Measurements from ENCODE around the gene FLOT1.

FLOT1 gene, protein sequence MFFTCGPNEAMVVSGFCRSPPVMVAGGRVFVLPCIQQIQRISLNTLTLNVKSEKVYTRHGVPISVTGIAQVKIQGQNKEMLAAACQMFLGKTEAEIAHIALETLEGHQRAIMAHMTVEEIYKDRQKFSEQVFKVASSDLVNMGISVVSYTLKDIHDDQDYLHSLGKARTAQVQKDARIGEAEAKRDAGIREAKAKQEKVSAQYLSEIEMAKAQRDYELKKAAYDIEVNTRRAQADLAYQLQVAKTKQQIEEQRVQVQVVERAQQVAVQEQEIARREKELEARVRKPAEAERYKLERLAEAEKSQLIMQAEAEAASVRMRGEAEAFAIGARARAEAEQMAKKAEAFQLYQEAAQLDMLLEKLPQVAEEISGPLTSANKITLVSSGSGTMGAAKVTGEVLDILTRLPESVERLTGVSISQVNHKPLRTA

DNA sequence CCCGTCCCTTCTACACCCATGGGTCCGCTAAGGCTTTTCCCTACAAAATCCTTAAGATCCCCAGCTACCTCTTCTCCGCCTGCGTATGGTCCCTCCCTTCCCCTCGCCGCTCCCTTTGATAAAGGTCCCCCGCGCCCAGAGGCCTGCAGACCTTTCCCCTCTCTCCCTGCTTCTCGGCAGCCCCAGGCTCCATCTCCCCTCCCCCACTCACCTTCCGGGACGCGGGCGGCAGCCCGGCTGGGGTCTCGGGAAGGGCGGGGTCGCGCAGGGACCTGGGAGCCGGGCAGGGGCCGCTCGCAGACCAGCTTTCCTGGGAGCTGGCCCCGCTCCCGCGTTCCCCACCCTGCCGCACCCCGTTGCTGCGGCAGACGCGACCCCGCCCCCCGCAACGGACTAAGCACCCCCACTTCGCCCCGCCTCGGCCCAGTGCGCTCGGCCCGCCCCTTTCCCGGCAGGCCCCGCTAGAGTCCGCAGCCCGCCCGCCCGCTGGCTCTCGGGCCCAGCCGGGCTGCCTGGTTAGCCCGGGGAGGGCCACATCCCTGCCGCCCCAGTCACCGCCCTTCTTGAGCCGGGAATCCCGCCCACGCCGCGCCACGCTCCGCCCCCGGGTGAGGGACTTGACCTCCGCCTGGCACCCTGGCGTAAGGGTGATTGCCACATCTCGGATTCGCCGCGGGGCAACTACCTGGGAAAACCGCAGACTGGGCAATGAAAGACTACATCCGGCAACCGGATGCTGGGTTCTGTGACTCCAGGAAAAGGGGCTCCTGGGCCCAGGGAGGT is at the start of gene FLOT1:
Gene FLOT1, minus strand, starts transcription at position 372 of the 783 bp plus-strand sequence. CDS start 498 bp downstream, outside the sequence.
- DNase-seq, result peak; percentile 61

DNA sequence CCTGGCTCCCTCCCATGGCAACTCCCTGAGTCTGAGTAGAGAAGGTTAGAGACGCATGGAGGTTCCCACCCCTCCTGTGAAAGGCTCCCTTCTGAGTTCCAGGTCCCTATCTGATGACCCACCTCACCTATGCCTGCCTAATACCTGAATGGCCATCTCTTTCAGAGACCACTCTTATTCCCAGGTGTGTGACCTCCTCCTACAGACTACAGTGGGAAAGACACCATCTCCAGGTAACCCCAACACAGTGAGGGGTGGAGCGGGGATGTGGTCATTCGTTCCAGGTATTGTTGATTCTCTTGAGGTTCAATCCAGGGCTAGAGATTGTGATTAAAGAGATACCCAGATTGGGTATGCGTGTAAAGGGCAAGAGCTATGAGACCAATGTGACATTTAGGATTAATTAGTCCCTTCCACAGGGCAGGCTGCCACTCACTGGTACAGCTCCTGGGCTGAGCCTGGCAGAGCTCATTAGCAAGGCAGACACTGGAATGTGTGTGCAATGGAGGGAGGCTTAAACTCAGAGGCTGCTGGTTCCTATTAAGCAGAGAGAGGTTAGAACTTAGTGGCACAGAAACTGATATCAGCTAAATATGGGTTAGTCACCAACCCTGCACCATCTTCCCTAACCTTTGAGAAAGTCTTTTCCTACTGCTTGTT is 48.4 kb upstream of the FLOT1 start:
- DNase-seq, result no peak

DNA sequence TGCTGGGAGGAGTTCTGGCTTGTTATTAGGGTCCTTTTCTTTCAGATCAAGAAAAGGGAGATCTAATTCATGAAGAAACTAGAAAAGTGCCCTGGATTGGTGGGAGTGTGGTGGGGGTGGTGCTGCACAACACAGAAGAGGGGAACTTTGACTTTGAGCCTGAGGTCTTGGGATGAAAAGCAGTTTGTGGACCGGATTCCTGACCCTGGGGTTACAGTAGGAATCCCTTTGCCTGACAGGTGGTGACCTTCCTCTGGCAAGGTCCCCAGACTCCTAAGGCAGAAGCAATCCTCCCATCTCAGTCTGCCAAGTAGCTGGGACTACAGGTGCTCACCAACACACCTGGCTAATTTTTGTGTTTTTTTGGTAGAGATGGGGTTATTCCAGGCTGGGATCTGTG is 47.1 kb upstream of the FLOT1 start:
- DNase-seq, result no peak

DNA sequence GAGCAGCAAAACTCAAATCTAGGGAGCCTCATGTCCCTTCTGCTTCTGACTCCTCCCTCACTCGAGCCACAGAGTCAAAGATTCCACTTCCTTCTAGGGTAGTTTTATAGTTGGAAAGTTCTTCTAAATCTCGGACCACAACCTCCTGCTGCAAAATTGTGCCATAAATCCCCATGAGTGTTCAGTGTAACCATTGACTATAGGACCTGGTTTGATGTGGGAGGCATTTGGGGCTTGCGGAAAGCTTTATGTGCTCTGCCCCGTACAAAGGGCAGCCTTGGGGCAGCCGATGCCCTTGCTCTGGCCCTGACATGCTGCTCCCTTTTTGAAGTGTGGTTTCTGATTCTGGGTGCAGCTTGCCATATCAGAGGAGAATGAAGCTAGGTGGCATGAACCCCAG is 45.5 kb upstream of the FLOT1 start:
- no peak for DNase-seq

DNA sequence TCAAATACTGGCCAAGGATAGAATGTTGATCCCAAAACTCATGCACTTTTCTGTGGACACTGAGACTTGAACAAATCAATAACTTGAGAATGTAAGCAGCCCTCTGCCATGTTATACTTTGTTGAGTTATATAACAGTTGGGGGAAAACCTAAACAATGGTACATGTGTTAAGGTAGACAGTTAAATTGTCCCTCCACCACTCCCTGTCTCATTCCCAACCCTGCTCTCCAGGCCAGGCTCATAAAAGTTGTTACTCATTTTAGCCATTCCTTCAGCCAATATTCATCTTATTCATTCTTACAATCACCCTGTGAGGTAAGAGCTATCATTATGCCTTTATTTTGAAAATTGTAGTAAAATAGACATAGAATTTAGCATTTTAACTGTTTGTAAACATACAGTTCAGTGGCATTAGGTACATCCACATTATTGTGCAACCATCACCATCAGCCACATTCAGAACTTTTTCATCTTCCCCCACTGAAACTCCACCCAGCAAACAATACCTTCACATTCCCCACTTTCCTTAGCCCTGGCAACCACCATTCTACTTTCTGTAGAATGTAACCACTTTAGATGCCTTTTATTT is 40.0 kb upstream of the FLOT1 start:
- no peak for DNase-seq

DNA sequence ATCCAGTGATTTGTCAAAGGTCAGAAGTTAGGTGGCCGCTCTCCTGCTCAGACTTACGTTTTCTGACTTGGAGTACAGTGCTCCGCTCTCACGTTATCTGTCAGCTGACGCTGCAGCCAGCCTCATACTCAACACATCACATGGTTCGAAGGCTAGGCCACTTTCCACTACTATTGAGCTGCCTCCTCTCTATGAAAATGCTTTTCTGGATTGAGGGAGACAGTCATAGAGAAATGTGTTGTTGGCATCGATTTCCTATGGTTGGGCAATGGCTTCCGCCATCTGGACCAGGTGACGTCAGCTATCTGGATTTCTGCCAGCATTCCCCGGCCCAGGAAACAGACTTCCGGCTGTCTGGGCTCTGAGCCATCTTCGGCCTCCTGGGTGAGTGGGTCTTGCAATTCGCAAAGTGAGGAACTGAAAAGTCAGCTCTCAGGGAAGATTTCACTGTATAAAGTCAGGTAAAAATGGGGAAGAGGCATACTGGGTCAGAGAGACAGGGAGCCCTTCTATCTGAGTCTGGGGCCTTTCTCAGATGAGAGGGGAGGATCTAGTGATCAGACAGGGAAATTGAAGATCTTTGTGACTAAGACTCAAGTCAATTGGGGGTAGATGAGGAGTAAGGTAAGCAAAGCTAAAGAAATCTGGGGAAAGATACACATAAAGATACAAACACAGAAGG is 39.4 kb upstream of the FLOT1 start:
- DNase-seq, result peak; percentile 9

DNA sequence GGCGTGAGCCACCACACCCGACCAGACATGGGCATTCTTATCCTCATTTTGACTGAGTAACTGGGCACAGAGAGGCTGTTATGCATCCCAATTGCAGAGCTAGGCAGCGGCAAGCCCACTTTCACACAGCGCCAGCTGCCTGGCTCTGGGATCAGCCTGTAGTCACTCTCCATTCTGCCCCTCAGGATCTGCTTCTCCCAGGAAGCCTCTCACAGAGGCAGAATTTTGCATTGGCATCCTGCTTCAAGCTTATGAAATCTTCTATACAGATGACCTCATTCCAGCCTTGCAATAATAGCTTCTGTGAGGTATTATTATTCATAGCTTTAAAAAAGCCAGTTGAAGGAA is 38.9 kb upstream of the FLOT1 start:
- no peak for DNase-seq

DNA sequence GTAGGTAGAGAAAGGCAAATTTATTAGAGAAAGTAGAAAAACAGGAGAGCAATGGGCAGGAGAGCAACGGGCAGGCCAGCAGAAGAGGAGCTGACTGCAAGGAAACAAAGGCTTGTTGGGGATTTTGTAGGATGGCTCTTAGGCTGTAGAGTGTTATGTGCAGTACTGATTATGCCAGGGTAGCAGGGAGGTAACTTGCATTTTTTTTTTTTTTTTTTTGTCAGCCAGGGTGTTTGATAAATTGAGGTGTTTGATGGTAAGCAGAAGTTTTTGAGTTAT is 38.1 kb upstream of the FLOT1 start:
- no peak for DNase-seq

DNA sequence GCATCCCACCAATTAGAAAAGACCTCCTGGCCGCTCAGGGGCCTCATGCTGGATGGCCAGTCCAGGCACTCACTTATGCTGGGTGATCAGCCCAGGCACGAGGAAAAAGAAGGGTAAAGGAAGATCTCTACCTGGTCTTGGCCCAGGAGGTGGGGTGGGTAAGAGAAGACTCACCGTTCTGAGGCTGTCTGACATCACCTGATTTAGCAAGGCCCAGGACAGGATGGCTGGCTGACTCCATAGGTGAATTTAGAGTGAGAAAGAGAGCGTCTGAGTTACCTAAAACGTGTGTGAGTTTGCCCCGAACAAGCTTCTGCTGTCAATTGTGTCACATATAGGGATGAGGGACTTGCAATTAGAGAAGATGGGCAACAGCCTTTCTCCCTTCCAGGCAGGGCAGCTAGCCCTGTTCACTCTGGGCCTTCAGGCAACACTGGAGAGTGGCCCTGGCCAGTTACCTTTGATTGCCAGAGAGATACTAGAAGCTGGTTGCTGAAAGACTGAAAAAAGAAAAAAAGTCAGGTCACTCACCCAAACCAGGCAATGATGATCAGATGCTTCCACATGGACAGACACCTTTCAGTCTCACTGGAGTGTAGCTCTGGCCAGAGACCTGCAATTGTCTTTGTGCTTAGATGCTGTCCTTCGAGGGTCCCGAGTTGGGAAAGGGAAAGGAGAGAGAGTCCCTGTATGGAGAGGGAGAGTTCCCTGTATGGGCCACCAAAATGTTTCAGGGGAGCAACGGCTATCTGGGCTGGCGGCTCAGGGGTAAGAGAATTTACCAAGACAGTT is 37.6 kb upstream of the FLOT1 start:
- DNase-seq, result no peak

DNA sequence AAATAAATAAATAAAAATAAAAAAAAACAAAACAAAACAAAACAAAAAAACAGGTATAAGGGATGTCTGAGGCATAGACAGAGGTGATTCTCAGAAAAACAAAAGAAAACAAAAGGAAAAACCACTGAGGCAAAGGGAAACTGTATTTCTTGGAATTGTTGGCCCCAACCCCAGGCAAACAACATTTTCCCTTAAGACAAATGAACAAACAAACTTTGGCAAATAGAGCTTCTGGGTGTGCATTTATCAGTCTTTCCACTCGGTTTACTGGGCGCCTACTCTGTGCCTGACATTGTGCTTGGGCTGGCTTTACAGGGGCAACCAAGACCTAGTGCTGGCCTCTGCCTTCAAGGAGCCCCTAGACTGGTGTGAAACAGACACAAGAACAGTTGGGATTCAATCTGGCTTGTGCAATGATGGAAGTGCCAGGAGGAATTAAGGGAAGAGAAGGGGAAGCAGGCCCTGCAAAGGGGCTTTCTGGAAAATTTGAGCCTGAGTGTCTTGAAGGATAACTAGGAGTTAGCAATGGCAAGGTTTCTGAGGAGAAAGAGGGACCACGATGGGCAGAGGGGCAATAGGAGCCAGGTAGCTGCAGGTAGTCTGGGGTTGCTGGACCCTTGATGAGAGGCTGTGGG is 35.6 kb upstream of the FLOT1 start:
- DNase-seq, result no peak

DNA sequence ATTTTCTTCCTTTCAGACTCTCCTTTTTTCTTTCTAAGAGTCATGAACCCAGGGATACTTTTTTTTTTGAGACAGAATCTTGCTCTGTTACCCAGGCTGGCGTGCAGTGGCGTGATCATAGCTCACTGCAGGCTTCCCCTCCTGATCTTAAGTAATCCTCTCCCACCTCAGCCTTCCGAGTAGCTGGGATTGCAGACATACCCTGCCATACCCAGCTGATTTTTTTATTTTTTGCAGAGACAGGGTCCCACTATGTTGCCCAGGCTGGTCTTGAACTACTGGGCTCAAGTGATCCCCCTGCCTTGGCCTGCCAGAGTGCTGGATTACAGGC is 34.6 kb upstream of the FLOT1 start:
- DNase-seq, result no peak

DNA sequence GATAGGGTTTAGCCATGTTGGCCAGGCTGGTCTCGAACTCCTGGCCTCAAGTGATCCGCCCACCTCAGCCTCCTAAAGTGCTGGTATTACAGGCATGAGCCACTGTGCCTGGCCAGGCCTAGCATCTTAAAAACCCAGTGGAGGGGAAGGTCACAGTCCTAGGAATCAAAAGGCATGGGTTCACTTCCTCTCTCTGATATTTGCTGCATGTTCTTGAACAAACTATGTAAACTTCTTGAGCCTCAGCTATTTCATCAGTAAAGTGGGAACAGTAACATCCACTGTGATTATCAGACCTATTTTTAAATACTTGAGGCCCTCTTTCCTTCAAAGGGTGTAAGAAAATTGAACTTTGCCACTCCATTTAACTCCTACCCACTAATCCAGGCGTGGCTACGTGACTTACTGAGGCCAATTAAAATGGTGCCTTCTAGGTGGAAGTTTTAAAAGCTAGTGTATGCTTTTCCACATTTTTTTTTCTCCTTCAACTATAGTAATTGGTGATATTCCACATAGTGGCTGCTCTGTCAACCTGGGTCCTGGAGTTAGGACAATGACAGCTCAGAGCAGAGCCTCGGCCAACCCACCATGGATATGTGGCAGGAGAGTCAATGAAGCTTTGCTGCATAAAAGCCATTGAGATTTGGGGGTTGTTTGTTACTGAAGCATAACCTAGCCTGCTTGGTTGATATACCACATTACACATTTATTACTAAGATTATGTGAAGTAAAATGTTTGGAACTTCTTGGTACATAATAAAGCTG is 34.1 kb upstream of the FLOT1 start:
- DNase-seq, result no peak

DNA sequence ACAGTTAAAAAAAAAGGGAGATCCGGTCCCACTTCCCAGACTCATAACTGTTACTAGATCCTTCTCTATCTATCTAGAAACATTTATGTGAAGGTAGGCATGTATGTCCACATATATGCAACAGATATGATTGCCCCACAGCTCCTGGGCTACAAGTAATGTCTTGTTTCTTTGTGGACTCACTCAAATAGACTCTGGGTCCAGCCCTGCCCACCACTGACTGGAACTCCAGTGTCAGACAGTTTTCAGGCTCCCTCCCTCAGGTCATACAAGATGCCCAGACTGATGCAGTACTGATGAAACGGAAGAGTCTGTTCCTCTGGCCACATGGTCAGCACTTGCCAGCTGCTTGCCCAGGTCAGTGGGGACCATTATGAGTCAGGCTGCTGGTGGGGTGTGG is 32.6 kb upstream of the FLOT1 start:
- DNase-seq, result no peak

DNA sequence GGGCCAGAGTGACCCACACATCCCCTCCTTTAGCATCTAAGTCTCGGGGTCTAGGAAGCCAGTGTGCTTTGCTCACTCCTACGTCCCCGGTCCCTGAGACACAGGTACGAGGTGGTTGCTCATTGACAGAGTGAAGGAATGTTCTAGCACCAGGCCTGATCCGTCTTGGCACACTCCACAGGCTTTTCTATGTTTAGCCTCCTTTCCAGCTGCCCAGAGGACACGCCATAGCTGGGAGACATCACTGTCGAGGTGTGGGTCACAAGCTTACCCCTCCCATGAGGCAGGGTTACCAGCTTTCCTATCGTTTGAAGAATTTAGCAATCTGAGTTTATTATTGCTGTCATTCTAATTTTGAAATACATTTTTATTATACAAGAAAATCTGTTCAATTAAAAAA is 32.2 kb upstream of the FLOT1 start:
- no peak for DNase-seq

DNA sequence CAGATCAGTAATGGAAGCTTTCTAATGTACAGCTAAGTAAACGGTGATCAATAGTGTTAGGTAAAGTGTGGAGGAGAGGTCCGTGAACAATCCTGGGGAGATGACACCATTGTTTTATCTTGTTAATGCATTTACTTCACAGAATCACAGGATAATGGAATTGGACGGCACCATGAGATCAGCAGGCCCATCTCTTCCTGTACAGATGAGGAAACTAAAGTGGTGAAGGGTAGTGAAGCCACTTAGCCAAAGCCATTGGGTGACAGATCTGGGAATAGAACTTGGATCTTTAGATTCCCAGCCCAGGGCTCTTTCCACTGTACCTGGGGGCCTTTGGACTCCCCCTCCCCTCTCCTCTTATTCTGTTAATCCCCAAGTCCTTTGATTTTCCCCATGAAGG is 28.1 kb upstream of the FLOT1 start:
- DNase-seq, result no peak

DNA sequence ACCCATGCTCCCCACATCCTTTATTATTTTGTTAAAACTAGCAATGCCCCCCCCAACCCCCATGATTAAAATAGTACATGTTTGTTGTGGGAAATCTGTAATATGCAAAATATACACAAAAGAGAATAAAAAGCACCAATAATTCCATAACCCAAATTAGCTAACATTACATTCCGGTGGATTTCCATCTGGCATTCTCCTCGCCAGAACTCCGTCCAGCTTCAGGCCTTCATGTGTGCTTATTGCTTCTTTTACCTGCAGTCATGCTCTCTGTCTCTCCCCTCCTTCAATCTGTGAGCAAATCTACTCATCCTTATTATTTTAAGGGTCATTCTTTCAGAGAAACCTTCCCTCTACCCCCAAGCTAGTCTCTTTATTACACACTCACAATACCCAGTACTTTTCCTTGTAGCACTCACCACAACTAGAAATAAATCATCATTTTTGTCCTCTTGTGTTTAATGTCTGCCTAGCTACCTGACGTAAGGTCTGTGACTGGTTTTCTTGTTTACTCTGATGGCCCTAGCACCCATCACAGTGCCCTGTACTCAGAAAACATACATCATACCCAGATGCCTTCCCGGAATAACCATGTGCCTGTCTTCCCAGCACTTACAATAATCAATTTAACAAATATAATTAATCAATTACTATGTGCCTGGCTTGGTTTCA is 27.5 kb upstream of the FLOT1 start:
- no peak for DNase-seq

DNA sequence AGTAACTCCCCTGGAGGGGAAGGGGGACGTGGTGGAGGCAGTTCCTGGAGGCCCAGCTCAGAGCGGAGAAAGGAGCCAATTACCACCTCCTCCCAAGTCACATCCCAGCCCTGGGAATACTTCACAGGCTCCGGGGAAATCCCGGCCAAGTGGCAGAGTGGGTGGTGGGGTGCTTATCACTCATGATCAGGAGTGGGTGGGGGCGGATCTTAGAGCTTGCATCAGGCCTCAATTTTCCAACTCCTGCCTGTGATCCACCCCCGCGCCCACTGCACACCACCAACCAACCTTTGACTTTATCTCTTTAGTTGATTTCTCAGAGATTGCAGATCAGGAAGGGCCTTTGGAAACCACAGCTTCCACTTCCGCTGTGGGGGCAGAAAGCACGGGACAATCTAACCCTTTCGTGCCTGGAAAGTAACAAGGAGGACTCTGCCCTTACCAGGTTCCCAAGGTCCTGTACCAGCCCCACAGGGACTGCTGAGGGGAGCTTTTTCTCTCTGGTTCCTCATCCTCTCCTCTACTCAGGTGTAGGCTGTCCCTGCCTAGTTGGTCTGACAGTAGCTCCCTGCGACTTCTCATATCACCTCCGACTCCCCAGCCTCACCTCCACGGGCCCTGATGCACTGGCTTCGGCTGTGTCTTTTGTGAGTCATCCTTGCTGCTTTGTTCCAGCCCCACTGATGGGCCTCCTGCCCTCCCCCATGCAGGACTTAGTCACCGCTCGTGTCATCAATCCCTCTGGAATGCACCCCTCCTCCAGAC is 26.8 kb upstream of the FLOT1 start:
- DNase-seq, result peak; percentile 66

DNA sequence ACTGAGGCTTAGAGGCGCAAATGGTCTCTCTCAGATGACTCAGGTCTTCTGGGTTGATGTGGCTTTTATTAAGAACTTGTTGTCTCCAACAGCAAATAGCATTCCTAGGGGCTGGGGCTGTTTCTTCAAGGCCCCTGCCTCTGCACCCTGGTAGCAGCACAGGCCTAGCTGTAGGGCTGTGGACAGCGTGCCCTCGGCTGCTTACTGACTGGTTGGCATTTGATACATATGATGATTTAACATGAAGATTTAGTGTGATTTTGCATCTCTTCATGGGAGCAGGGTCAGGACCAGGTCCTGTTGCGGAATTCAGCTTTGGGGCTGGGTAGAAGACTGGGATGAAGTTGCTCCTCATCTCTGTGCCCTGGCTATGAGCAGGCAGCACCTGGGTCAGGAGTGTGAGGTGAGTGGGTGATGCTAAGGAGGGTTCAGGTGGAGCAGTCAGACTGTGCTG is 26.2 kb upstream of the FLOT1 start:
- DNase-seq, result no peak

DNA sequence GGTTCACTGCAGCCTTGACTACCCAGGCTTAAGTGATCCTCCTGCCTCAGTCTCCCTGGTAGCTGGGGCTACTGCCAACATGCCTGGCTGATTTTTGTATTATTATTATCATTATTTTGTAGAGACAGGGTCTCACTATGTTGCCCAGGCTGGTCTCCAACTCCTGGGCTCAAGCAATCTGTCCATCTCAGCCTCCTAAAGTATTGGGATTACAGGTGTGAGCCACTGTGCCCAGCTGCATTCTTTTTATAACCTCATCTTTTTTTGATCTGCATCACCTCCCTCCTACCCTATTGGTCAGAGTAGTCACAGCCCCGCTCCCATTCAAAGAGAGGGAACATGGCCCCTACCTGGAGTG is 25.4 kb upstream of the FLOT1 start:
- no peak for DNase-seq

All from activated CD4-positive, alpha-beta T cell treated with anti-CD3 and anti-CD28 coated beads for 1 hour (primary cell).